Endothelial cell of umbilical vein (primary cell): ENCODE data around the gene TPO. TPM values are rescaled to one million over a fixed set of nuclear protein-coding genes. Genes with fewer than 3 reads are reported as not detected.

Experiments used
- BruUV-seq: library from RNA; stranded (reverse); fragments of 400-500 nt; replicated peaks from 2 replicates; lab custom pipeline; 2021; lab: Mats Ljungman, UMichigan
- CTCF ChIA-PET: fragments of 300-600, 350-600 bp; sonication (Branson Sonifier 250); formaldehyde crosslinking; loops from one replicate; lab custom pipeline; 2021; ENCODE audit warnings: antibody characterized with exemption, inconsistent platforms; lab: Charles Lee
- POLR2A ChIA-PET: fragments of 300-600, 350-600 bp; sonication (Branson Sonifier 250); formaldehyde crosslinking; loops from one replicate; lab custom pipeline; 2021; ENCODE audit warnings: antibody characterized with exemption, inconsistent platforms; lab: Charles Lee
- DNase-seq: peaks from one replicate; pipeline ENCODE4 v3.0.0-alpha.2; 2011; ENCODE audit warnings: low read depth, low spot score
- FAIRE-seq: peaks from 2 replicates; lab custom pipeline; 2011; peaks lifted over from hg19 to GRCh38; lab: Jason Lieb, UNC
- H2AFZ ChIP-seq: 2 replicates; pipeline ENCODE4 v1.6.0; 2012; ENCODE audit warnings: low read depth, low read length, control low read depth, inconsistent platforms
- H3K27ac ChIP-seq: 2 replicates; pipeline ENCODE4 v1.5.1; 2011; ENCODE audit warnings: low read depth, mild to moderate bottlenecking, control low read depth, low read length, moderate library complexity; ENCODE audit not compliant: insufficient read depth
- H3K27me3 ChIP-seq, 2 experiments: 2 replicates each; pipeline versions ENCODE4 v1.6.0 to v1.6.1; 2011; ENCODE audit warnings: low read length in 2 of 2, mixed read lengths in 1 of 2; ENCODE audit not compliant: control insufficient read depth in 2 of 2, insufficient read depth in 2 of 2
- H3K36me3 ChIP-seq, 2 experiments: 2 replicates in 1 of 2; 3 replicates in 1 of 2; pipeline ENCODE4 v1.5.1; 2011; ENCODE audit warnings: low read length in 2 of 2, mild to moderate bottlenecking in 1 of 2, moderate library complexity in 1 of 2; ENCODE audit not compliant: control insufficient read depth in 2 of 2, insufficient read depth in 2 of 2; ENCODE audit errors: extremely low read depth in 1 of 2
- H3K4me1 ChIP-seq: 3 replicates; pipeline ENCODE4 v1.5.1; 2011; ENCODE audit warnings: mild to moderate bottlenecking, low read length; ENCODE audit not compliant: control insufficient read depth, insufficient read depth; ENCODE audit errors: extremely low read depth
- H3K4me2 ChIP-seq: 2 replicates; pipeline ENCODE4 v1.6.1; 2011; ENCODE audit warnings: low read length, control low read depth, mixed read lengths; ENCODE audit not compliant: insufficient read depth
- H3K4me3 ChIP-seq, 3 experiments: fragments of 200-600 bp in 1 of 3; sonication (generic), shearing (Covaris generic) in 1 of 3; replicated peaks in 1 of 3; 2 replicates each; pipeline ENCODE4 v1.5.1; 2011 to 2016; ENCODE audit warnings: control low read depth in 3 of 3, low read length in 3 of 3, mild to moderate bottlenecking in 2 of 3, inconsistent platforms in 1 of 3, low read depth in 1 of 3, moderate library complexity in 1 of 3; ENCODE audit not compliant: insufficient read depth in 1 of 3
- H3K79me2 ChIP-seq: 2 replicates; pipeline ENCODE4 v1.6.0; 2012; ENCODE audit warnings: low read length, inconsistent platforms; ENCODE audit not compliant: control insufficient read depth, insufficient read depth
- H3K9ac ChIP-seq: replicated peaks from 2 replicates; pipeline ENCODE3; 2011; ENCODE audit warnings: low read length, control low read depth; ENCODE audit not compliant: insufficient read depth; ENCODE audit errors: extremely low read depth
- H3K9me1 ChIP-seq: replicated peaks from 3 replicates; pipeline ENCODE4 v1.6.0; 2011; ENCODE audit warnings: mild to moderate bottlenecking, low read length; ENCODE audit not compliant: control insufficient read depth, insufficient read depth; ENCODE audit errors: extremely low read depth
- H3K9me3 ChIP-seq: replicated peaks from 2 replicates; pipeline ENCODE4 v1.5.1; 2012; ENCODE audit warnings: low read length, inconsistent platforms; ENCODE audit not compliant: control insufficient read depth, insufficient read depth
- H4K20me1 ChIP-seq: replicated peaks from 2 replicates; pipeline ENCODE3; 2011; ENCODE audit warnings: mild to moderate bottlenecking, low read length; ENCODE audit not compliant: control insufficient read depth, insufficient read depth; ENCODE audit errors: extremely low read depth
- EZH2 ChIP-seq: IDR thresholded peaks from 2 replicates; pipeline ENCODE4 v1.6.1; 2012; ENCODE audit warnings: borderline replicate concordance, low read depth, mild to moderate bottlenecking, moderate library complexity, low read length, inconsistent platforms; ENCODE audit not compliant: severe bottlenecking
- FOS ChIP-seq: IDR thresholded peaks from 2 replicates; pipeline ENCODE4 v1.6.1; 2011; ENCODE audit warnings: mild to moderate bottlenecking, low read length, moderate library complexity, borderline replicate concordance; ENCODE audit not compliant: insufficient read depth
- GATA2 ChIP-seq: IDR thresholded peaks from 2 replicates; pipeline ENCODE4 v1.7.0; 2011; ENCODE audit warnings: low read depth, mild to moderate bottlenecking, moderate library complexity, mixed read lengths, low read length; ENCODE audit not compliant: insufficient read length, insufficient read depth
- JUN ChIP-seq: IDR thresholded peaks from 2 replicates; pipeline ENCODE4 v1.6.1; 2011; ENCODE audit warnings: borderline replicate concordance, low read depth; ENCODE audit not compliant: insufficient read length, insufficient read depth
- MYC ChIP-seq: IDR thresholded peaks from one replicate; pipeline ENCODE4 v1.6.1; 2011; ENCODE audit warnings: mild to moderate bottlenecking, low read depth, low read length
- POLR2A ChIP-seq: IDR thresholded peaks from 2 replicates; pipeline ENCODE4 v1.6.1; 2012; ENCODE audit warnings: low read depth, mild to moderate bottlenecking, control low read depth, low read length
- POLR2AphosphoS5 ChIP-seq: IDR thresholded peaks from 2 replicates; pipeline ENCODE4 v1.6.1; 2012; ENCODE audit warnings: low read depth, mild to moderate bottlenecking, control low read depth, low read length, moderate library complexity; ENCODE audit not compliant: insufficient read depth
- dilution Hi-C: fragments of 300-500 bp; cut with MboI; formaldehyde crosslinking; loops from one replicate; pipeline ENCODE4 v1.15.0; 2019; ENCODE audit warnings: low sequenced_read_pairs; ENCODE audit not compliant: extremely low pct_ligation_motif_present
- intact Hi-C: fragments of 100-400 bp; cut with micrococcal nuclease; formaldehyde crosslinking; loops from one replicate; pipeline ENCODE4 v1.10.0; 2022
- polyA plus RNA-seq, 4 experiments: library from polyadenylated mRNA; depleted of rRNA in 3 of 4; stranded (reverse) in 3 of 4; unstranded in 1 of 4; fragments of >200 nt; gene quantifications; 2 replicates each; pipeline versions ENCODE4 v1.2.1 to v1.2.3, GENCODE V29; 2011 to 2012; ENCODE audit warnings: missing spikeins in 1 of 4
- total RNA-seq: library from RNA; stranded (reverse); gene quantifications from 2 replicates; pipeline ENCODE4 v1.2.3, GENCODE V29; 2021
- TF ChIP-seq, protein P1 (sequence below): IDR thresholded peaks from 2 replicates; pipeline ENCODE4 v1.6.1; 2011; ENCODE audit not compliant: insufficient read depth, insufficient read length
- TF ChIP-seq, protein P2 (sequence below), 2 donors: IDR thresholded peaks; 1 replicate in 1 of 2; 2 replicates in 1 of 2; pipeline ENCODE4 v1.5.1; 2011; ENCODE audit warnings: low read length in 2 of 2, mild to moderate bottlenecking in 2 of 2, moderate library complexity in 2 of 2, control low read depth in 1 of 2, inconsistent platforms in 1 of 2, low read depth in 1 of 2; ENCODE audit not compliant: insufficient read depth in 1 of 2; ENCODE audit errors: extremely low read depth in 1 of 2

TPO gene
- total and polyA plus RNA-seq, 2 donors (not counting 3 experiments of a cell fraction or from before 2014, with no cell fraction given), result not detected

DNA sequence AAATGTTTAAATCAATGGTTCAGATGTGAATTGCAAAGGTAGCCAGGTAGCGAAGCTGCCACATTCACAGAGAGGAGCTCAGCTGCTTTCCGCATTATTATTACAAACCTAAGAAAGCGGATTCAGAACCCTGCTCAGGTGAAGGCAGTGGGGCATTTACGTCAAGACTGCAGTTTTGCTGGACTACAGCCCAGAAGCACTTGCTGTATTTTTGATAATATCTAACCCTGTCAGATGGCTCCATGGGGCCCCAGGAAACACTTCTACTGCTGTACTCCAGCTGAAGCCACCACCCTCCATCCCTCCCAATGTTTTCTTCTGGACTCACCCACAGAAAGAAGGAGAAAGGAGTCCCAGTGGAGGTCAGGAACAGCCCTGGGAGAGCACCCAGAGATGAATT, 96.9 kb downstream of the TPO start:
- Histone ChIP-seq H3K27ac (no peak overlapping the region), H3K9ac (no peak overlapping the region), H3K9me3 (no peaks in the 10 kb centered on the region), H3K4me2 (no peak overlapping the region), H3K9me1 (no peaks in the 10 kb centered on the region), H2AFZ (no peak overlapping the region), H3K4me3 (no peak overlapping the region), H3K79me2 (no peaks in the 10 kb centered on the region), H3K27me3 (no peaks in the 10 kb centered on the region), H4K20me1 (no peaks in the 10 kb centered on the region), H3K36me3 (no peaks in the 10 kb centered on the region), H3K4me1 (no peaks in the 10 kb centered on the region)
- no peak for FAIRE-seq
- CTCF ChIA-PET, result no interaction called here
- DNase-seq, result no peak
- dilution Hi-C loops (no loop called here), intact Hi-C loops (no loop called here)
- POLR2A ChIA-PET, result no interaction called here
- no TSS peak for BruUV-seq
- TF ChIP-seq, protein P1, sequence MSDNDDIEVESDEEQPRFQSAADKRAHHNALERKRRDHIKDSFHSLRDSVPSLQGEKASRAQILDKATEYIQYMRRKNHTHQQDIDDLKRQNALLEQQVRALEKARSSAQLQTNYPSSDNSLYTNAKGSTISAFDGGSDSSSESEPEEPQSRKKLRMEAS, result no peak
- TF ChIP-seq, protein P2, sequence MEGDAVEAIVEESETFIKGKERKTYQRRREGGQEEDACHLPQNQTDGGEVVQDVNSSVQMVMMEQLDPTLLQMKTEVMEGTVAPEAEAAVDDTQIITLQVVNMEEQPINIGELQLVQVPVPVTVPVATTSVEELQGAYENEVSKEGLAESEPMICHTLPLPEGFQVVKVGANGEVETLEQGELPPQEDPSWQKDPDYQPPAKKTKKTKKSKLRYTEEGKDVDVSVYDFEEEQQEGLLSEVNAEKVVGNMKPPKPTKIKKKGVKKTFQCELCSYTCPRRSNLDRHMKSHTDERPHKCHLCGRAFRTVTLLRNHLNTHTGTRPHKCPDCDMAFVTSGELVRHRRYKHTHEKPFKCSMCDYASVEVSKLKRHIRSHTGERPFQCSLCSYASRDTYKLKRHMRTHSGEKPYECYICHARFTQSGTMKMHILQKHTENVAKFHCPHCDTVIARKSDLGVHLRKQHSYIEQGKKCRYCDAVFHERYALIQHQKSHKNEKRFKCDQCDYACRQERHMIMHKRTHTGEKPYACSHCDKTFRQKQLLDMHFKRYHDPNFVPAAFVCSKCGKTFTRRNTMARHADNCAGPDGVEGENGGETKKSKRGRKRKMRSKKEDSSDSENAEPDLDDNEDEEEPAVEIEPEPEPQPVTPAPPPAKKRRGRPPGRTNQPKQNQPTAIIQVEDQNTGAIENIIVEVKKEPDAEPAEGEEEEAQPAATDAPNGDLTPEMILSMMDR (IDR thresholded peaks at IDR 0.05; ENCODE audit: extremely low read depth in 1 of 2, insufficient read depth in 1 of 2, low read depth in 1 of 2, low read length in 2 of 2), result no peak
- TF ChIP-seq POLR2A, result no peak

DNA sequence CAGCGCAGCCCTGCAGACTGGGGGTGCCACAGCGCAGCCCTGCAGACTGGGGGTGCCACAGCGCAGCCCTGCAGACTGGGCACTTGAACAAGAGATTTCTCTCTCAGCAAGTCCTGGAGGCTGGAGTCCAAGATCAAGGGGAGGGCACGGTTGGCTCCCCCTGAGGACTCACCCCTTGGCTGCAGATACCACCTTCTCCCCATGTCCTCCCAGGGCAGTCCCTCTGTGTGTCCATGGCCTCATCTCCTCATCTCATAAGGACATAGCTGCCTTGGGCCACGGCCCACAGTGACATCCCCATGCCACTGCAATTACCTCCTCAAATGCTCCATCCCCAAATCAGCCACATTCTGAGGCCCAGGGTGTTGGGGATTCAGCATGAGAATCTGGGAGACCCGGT, 98.2 kb downstream of the TPO start:
- H3K79me2 ChIP-seq, result no peaks in the 10 kb centered on the region
- no peak overlapping the region for H2AFZ ChIP-seq
- ChIA-PET POLR2A (no interaction called here), CTCF (no interaction called here)
- H3K4me2 ChIP-seq, result no peak overlapping the region
- no peaks in the 10 kb centered on the region for H3K27me3 ChIP-seq
- no peaks in the 10 kb centered on the region for H3K4me1 ChIP-seq
- intact Hi-C loops, result no loop called here
- H3K36me3 ChIP-seq, result no peaks in the 10 kb centered on the region
- no peaks in the 10 kb centered on the region for H3K9me1 ChIP-seq
- H3K27ac ChIP-seq, result no peak overlapping the region
- no peaks in the 10 kb centered on the region for H3K9me3 ChIP-seq
- DNase-seq (no peak), FAIRE-seq (no peak)
- TF ChIP-seq GATA2, result no peak
- TF ChIP-seq POLR2A, result no peak
- TF ChIP-seq, protein P1, result no peak
- TF ChIP-seq, protein P2 (IDR thresholded peaks at IDR 0.05; ENCODE audit: extremely low read depth in 1 of 2, insufficient read depth in 1 of 2, low read depth in 1 of 2, low read length in 2 of 2), result no peak
- no peak for TF ChIP-seq EZH2
- TF ChIP-seq FOS, result no peak
- TF ChIP-seq POLR2AphosphoS5, result no peak
- TF ChIP-seq JUN, result no peak
- no peak for TF ChIP-seq MYC
- no peak overlapping the region for H3K9ac ChIP-seq
- no TSS peak for BruUV-seq
- H4K20me1 ChIP-seq, result no peaks in the 10 kb centered on the region
- H3K4me3 ChIP-seq, result no peak overlapping the region
- dilution Hi-C loops, result no loop called here
